GM15510 (cell line): ENCODE data around the gene SLC2A10.

Experiments
- POLR2A ChIP-seq: IDR thresholded peaks from 3 replicates; pipeline ENCODE4 v1.6.1; 2011; ENCODE audit warnings: borderline replicate concordance; ENCODE audit not compliant: insufficient read length; ENCODE audit errors: extremely low read depth

SLC2A10 gene

DNA sequence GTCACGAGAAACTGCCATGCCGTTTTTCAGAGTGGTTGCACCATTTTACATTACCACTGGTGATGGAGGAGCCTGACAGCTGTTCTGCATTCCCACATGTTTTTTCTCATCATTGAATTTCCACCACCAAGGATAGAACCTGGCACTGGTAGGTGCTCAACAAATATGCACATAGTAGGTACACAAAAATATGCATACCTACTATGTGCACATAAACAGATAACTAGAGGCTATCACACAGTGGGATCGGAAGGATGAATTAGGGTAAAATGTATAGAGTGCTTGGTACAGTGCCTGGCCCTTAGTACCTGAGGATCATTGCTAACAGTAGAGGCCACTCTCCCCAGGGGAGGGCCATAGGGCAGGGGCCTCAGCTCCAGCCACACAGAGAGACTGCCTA, 47.0 kb downstream of the SLC2A10 start:
- TF ChIP-seq POLR2A: no peak

GRCh38 chr20:46757135-46757534, 47.7 kb downstream of the SLC2A10 start:
- no peak for TF ChIP-seq POLR2A

DNA sequence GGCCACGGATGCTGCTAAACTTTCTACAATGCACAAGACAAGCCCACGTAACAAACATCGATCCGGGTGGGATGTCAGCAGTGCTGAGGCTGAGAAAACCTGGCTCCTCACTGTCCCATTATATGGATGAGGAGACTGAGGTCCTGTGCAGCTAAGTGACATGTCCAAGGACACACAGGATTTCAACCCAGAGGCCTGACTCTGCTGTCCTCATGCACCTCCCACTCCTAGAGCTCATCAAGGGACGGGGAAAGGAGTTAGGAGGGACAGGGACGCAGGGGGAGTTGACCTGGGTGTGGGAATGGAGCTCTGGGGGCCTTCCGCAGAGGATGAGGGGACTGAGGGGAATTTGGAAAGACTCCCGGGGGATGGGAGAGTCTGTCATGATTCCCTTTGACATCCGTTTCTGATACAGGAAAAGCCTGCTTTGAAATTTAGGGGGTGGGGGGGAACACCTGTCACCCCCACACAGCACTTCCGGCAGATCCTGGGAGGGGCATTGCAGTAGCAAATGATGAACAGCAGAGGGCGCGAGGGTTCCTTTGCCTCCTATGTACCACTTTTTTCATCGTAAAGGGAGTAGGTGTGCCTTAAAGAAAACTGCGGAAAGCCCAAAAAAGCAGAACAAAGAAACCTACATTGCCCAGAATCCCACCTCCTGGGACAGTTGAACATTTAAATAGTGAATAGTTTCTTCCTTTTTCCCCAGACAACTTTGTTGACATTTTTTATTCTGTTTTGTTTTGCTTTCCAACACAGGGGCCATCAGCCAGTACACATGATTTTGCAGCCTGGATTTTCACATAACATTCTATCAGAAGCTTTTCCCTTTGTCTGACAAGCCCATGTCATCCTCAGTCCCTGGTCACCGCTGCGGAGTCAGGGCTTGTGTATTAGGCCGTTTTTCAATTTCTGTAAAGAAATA, 48.6 kb downstream of the SLC2A10 start:
- TF ChIP-seq POLR2A: no peak

- TF ChIP-seq POLR2A: no peak
These were observed 49.6 kb downstream of the SLC2A10 start for GRCh38 chr20:46758929-46759669.

GRCh38 chr20:46761566-46761965, 52.1 kb downstream of the SLC2A10 start:
- TF ChIP-seq POLR2A: no peak

- TF ChIP-seq POLR2A: no peak
These were observed 54.6 kb downstream of the SLC2A10 start for GRCh38 chr20:46764068-46764467.

DNA sequence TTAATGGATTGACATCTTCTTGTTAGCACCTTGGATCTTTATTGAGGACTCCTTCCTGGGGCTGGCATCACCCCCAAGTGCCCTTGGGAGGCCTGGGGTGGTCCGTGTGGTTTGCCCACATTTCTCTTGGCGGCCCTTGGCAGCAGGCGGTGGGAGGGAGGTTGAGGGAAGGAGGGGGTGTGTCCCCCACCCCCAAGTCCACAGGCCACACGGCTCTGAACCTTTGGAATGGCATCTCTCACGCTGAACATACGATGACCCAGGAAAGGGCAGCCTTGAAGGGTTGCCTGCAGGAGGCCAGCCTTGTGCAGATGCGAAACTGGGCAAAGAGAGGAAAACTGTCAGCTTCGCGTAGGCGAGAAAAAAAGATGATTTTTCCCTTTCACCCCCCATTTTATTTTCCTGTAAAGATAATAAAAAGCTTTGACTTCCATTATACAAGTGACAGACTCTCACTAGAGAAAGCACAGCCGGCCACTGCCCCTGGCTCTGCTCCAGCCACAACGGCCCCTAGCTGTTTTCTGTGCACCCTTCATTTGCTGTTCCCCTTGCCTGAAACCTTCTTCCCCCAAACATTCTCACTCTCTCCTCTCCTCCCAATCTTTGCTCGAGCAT, 56.2 kb downstream of the SLC2A10 start:
- TF ChIP-seq POLR2A: no peak

DNA sequence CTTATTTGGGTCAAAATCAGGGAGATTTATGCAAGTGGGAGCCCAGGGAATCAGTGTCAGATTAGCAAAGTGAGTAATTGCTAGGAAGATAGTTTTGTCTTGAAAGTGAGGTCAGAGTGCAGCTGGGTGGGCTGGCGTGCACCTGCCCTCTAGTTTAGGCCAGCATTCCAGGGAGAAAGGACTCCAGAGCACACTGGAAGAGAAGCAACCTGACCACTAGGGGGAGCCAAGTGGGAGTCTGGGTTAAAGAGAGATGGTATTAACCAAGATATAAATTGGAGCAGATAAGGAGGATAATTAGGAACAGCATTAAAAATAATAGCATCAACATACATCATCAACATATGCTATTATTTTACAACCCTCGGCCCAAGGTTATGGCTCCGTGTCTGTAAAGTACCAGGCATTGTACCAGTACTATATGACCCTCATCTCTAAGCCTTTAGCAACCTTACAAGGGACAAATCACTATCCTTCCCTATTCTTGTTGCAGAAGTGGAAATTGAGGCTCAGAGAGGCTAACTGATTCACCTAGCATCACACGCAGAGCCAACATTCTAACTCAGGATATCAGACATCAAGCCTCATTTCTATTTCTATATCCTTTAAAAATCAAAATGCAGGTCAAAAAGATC, 57.8 kb downstream of the SLC2A10 start:
- no peak for TF ChIP-seq POLR2A

GRCh38 chr20:46770330-46771194, 61.1 kb downstream of the SLC2A10 start:
- TF ChIP-seq POLR2A: no peak

DNA sequence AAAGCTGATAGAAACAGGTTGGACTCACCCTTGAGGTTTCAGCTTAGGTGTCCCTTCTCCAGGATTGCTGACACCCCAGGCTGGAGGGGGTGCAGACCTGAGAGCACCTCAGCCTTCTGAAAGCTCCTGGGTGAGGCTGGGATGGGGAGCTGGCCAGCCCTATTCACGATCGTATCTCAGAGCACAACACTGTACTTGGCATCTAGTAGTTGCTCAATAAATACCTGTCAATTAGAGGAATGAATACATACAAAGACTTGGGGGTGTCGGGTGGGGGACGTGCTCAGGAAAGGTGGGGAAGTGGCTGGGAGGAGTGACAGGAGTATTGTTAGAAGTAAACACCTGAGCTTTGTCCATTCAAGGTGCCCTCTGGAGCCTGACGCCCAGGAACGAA, 61.7 kb downstream of the SLC2A10 start:
- TF ChIP-seq POLR2A: no peak

DNA sequence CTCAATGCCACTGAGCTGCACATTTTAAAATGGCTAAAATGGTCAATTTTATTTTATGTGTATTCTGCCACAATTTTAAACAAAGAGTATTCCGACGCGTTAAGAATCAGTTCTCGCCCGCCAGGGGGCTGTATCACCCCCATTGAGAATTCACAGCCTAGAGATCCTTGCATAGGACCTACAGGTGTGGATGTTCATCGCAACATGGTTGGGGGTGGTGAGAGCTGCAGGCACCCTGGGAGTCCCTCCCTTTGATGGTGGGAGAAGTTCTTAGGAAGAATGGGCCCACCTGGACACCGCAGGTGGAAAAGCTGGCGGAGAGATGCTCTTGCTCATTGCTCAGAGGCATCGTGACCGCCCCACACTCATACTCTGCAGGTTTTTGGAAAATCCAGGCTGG, 63.5 kb downstream of the SLC2A10 start:
- TF ChIP-seq POLR2A: no peak

DNA sequence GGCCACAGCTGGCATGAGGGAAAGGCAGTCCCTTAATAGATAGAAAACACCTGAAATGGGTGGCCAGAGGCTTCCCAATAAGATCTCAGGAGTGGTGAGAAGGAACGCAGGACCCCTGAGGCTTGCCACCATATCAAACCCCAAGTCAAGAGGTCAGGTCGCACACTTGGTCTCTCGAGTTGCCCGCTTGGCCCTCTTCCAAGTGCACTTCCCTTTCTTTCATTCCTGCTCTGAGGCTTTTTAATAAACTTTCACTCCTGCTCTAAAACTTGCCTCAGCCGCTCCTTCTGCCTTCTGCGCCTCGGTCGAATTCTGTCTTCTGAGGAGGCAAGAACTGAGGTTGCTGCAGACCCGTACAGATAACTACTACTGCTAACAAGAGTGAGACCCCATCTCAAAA, 64.2 kb downstream of the SLC2A10 start:
- TF ChIP-seq POLR2A: no peak

DNA sequence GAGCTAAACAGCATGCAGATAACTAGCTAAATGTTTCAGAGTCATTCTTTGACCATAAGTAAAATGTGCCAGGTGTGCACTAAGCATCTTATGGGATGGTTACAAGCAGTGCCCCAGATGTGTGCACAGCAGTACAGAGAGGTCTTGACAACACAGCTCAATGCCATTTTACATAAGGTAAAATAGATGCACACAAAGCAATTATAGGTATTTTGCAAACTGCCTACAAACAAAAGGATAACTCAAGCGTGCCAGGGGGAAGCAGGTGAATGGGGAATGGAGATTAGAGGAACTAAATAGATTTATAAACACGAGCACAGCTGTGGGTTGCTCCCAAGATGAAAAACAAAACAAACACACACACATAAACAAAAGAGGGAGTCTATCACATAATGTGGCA, 64.8 kb downstream of the SLC2A10 start:
- no peak for TF ChIP-seq POLR2A
